Measurements from ENCODE around the gene ACAT2.

ACAT2 gene

GRCh38 chr6:159762681-159763293 lies 942 bp downstream of the ACAT2 start:
- POLR2A ChIA-PET, result interaction anchor here (0.6 to 6.3 kb wide), 7 partner anchors 10 to 907 kb away, joined by 3 to 88 read pairs (median 5); partner anchors contain the start of genes MRPL18, TCP1 and WTAP
- H3K4me1 ChIP-seq (ENCODE audit: control insufficient read depth, insufficient read depth, low read length), result no peaks in the 10 kb centered on the region
- peak overlapping the region; percentile 95; the same call in 1 of the 2 replicates for H3K27ac ChIP-seq (ENCODE audit: extremely low read depth, low read depth, low read length)
- H3K9me3 ChIP-seq (ENCODE audit: control insufficient read depth, insufficient read depth, low read depth, low read length), result no peaks in the 10 kb centered on the region
- TF ChIP-seq ZFHX2 (tag by site-specific recombination; conservative IDR thresholded peaks at IDR 0.05) (peak; percentile 28; the same call in 1 of the 2 replicates), ZSCAN4 (tag by site-specific recombination; IDR thresholded peaks at IDR 0.05) (0 out of 2 replicates have a peak, but pooled peaks have one; percentile 46), ZBTB10 (tag by site-specific recombination; IDR thresholded peaks at IDR 0.05) (no peak), BCL11B (tag by site-specific recombination; IDR thresholded peaks at IDR 0.05; ENCODE audit: low read depth) (peak; percentile 22; the same call in 1 of the 2 replicates)
- peaks cover 20 to 60% of the 10 kb centered on the region in 2 experiments for H3K36me3 ChIP-seq (ENCODE audit: control insufficient read depth in 2 of 2, insufficient read depth in 1 of 2, low read length in 2 of 2)
- H3K4me3 ChIP-seq (ENCODE audit: low read depth, low read length), result peak overlapping the region; percentile 64
- CTCF ChIA-PET, result no interaction called here

- H3K9me3 ChIP-seq (ENCODE audit: control insufficient read depth, insufficient read depth, low read depth, low read length), result no peaks in the 10 kb centered on the region
- TF ChIP-seq PRDM1 (tag by site-specific recombination; IDR thresholded peaks at IDR 0.05) (no peak), ZNF701 (tag by site-specific recombination; IDR thresholded peaks at IDR 0.05) (no peak), GLIS1 (tag by site-specific recombination; IDR thresholded peaks at IDR 0.05) (peak; percentile 46; the same call in 1 of the 2 replicates), ZBTB49 (tag by site-specific recombination; IDR thresholded peaks at IDR 0.05; ENCODE audit: low read depth) (no peak), PRDM6 (tag by site-specific recombination; IDR thresholded peaks at IDR 0.05) (no peak), ZNF629 (tag by site-specific recombination; IDR thresholded peaks at IDR 0.05) (no peak), ZNF645 (tag by site-specific recombination; IDR thresholded peaks at IDR 0.05) (no peak), ZNF560 (tag by site-specific recombination; IDR thresholded peaks at IDR 0.05; ENCODE audit: borderline replicate concordance) (no peak), HIC1 (tag by site-specific recombination; IDR thresholded peaks at IDR 0.05) (no peak)
- no peaks in the 10 kb centered on the region for H3K4me1 ChIP-seq (ENCODE audit: control insufficient read depth, insufficient read depth, low read length)
- peaks cover 55 to 88% of the 10 kb centered on the region in 2 experiments for H3K36me3 ChIP-seq (ENCODE audit: control insufficient read depth in 2 of 2, insufficient read depth in 1 of 2, low read length in 2 of 2)
- no peak overlapping the region for H3K27ac ChIP-seq (ENCODE audit: extremely low read depth, low read depth, low read length)
- H3K4me3 ChIP-seq (ENCODE audit: low read depth, low read length), result no peak overlapping the region
- CTCF ChIA-PET, result no interaction called here
- POLR2A ChIA-PET, result interaction anchor here (0.6 to 1.1 kb wide), 3 partner anchors 8 to 23 kb away, joined by 3 to 5 read pairs (median 4); partner anchors contain the start of gene TCP1
Measured at GRCh38 chr6:159766906-159767305, 5.1 kb downstream of the ACAT2 start.
